Nephron (organoid): Measurements from ENCODE around the gene EXTL2.

Experiments used
- H3K27ac Mint-ChIP-seq, 3 experiments: 2 replicates each; pipeline ENCODE4 v1.8.0; 2020; ENCODE audit warnings: mixed read lengths in 3 of 3, mild to moderate bottlenecking in 2 of 3, moderate library complexity in 1 of 3
- H3K27me3 Mint-ChIP-seq: 2 replicates; pipeline ENCODE4 v1.8.0; 2021; ENCODE audit warnings: low read depth, mild to moderate bottlenecking, moderate library complexity, mixed read lengths
- H3K36me3 Mint-ChIP-seq: 2 replicates; pipeline ENCODE4 v1.8.0; 2020; ENCODE audit warnings: low read depth, mixed read lengths
- H3K4me1 Mint-ChIP-seq: 2 replicates; pipeline ENCODE4 v1.8.0; 2020; ENCODE audit warnings: mixed read lengths
- H3K4me3 Mint-ChIP-seq, 3 experiments: 2 replicates each; pipeline ENCODE4 v1.8.0; 2020; ENCODE audit warnings: mild to moderate bottlenecking in 3 of 3, mixed read lengths in 3 of 3, moderate library complexity in 2 of 3
- H3K9me3 Mint-ChIP-seq: 2 replicates; pipeline ENCODE4 v1.8.0; 2020; ENCODE audit warnings: mixed read lengths
- TF ChIP-seq, protein P1 (sequence below), 3 experiments: fragments of 200-600 bp; sonication (generic); IDR thresholded peaks; one replicate each; pipeline ENCODE4 v1.5.0; 2021; ENCODE audit warnings: antibody characterized with exemption in 3 of 3; ENCODE audit not compliant: unreplicated experiment in 3 of 3

Gene EXTL2

GRCh38 chr1:100883963-100884362, 10.7 kb downstream of the EXTL2 start:
- no peak overlapping the region for H3K27ac Mint-ChIP-seq
- no peaks in the 10 kb centered on the region for H3K4me1 Mint-ChIP-seq
- H3K4me3 Mint-ChIP-seq: no peak overlapping the region
- TF ChIP-seq, protein P1, sequence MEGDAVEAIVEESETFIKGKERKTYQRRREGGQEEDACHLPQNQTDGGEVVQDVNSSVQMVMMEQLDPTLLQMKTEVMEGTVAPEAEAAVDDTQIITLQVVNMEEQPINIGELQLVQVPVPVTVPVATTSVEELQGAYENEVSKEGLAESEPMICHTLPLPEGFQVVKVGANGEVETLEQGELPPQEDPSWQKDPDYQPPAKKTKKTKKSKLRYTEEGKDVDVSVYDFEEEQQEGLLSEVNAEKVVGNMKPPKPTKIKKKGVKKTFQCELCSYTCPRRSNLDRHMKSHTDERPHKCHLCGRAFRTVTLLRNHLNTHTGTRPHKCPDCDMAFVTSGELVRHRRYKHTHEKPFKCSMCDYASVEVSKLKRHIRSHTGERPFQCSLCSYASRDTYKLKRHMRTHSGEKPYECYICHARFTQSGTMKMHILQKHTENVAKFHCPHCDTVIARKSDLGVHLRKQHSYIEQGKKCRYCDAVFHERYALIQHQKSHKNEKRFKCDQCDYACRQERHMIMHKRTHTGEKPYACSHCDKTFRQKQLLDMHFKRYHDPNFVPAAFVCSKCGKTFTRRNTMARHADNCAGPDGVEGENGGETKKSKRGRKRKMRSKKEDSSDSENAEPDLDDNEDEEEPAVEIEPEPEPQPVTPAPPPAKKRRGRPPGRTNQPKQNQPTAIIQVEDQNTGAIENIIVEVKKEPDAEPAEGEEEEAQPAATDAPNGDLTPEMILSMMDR (IDR thresholded peaks at IDR 0.05; ENCODE audit: unreplicated experiment in 3 of 3): no peak
- peaks cover 54% of the 10 kb centered on the region for H3K36me3 Mint-ChIP-seq
- H3K27me3 Mint-ChIP-seq: no peaks in the 10 kb centered on the region
- peaks cover 4% of the 10 kb centered on the region for H3K9me3 Mint-ChIP-seq

DNA sequence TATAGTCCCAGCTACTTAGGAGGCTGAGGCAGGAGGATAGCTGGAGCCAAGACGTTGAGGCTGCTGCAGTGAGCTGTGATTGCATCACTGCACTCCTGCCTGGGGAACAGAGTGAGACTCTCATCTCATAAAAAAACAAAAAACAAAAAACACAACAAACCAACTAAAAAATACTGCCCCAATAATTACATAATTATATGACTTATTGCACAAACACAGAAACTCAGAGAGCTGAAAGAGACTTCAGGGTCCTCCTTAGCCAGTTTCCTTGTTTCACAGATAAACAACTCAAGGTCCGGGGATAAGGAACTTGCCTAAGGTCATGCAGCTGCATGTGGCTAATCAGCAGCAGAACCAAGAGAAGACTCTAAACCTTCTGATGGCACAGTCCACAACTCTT, 11.9 kb downstream of the EXTL2 start:
- TF ChIP-seq, protein P1 (IDR thresholded peaks at IDR 0.05; ENCODE audit: unreplicated experiment in 3 of 3): no peak
- Mint-ChIP-seq H3K9me3 (no peaks in the 10 kb centered on the region), H3K4me1 (no peaks in the 10 kb centered on the region), H3K36me3 (peaks cover 51% of the 10 kb centered on the region), H3K4me3 (no peak overlapping the region), H3K27me3 (no peaks in the 10 kb centered on the region), H3K27ac (no peak overlapping the region)

GRCh38 chr1:100881687-100882086, 13.0 kb downstream of the EXTL2 start:
- no peaks in the 10 kb centered on the region for H3K27me3 Mint-ChIP-seq
- TF ChIP-seq, protein P1 (IDR thresholded peaks at IDR 0.05; ENCODE audit: unreplicated experiment in 3 of 3): no peak
- no peaks in the 10 kb centered on the region for H3K4me1 Mint-ChIP-seq
- H3K9me3 Mint-ChIP-seq: no peaks in the 10 kb centered on the region
- no peak overlapping the region for H3K4me3 Mint-ChIP-seq
- H3K36me3 Mint-ChIP-seq: peaks cover 43% of the 10 kb centered on the region
- H3K27ac Mint-ChIP-seq: no peak overlapping the region

DNA sequence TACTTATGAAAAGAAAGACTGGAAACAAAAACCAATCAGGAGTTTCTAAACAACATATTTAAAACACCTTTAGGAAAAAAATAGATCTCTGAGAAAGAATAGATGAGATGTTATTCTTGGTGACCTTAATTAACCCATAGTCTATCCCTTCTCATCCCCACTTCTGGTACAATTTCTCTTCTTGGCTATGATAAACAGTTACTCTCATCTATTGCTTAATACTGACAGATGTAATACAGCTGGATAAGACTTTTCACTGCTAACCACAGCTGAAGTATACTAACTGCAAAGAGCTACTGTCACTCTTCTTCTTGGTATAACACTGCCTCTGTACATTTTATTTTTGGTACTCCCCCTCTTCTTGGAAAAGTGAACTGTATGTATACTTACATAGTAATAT, 15.2 kb downstream of the EXTL2 start:
- H3K27ac Mint-ChIP-seq: no peak overlapping the region
- peaks cover 2% of the 10 kb centered on the region for H3K4me1 Mint-ChIP-seq
- H3K4me3 Mint-ChIP-seq: no peak overlapping the region
- H3K27me3 Mint-ChIP-seq: no peaks in the 10 kb centered on the region
- peaks cover 38% of the 10 kb centered on the region for H3K36me3 Mint-ChIP-seq
- TF ChIP-seq, protein P1 (IDR thresholded peaks at IDR 0.05; ENCODE audit: unreplicated experiment in 3 of 3): no peak
- H3K9me3 Mint-ChIP-seq: no peaks in the 10 kb centered on the region

DNA sequence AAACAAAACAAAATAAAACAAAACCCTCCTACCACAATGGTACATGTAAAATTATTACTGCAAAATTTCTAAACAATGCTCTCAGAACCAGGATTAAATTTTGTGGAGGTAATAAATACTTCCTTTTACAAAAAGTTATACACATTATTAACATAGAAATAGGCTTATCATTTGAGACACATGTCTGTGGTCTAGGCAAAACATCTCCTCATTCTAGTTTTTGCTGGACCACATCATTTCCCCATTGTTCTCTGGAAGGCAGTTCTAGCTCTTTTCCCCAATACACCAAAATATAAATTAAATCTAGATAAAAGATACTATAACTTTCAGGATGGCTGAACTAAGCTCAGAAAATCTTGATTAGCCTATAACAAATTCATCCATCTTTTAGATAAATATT, 18.4 kb downstream of the EXTL2 start:
- Mint-ChIP-seq H3K36me3 (peaks cover 36% of the 10 kb centered on the region), H3K4me3 (no peak overlapping the region), H3K27me3 (no peaks in the 10 kb centered on the region), H3K9me3 (no peaks in the 10 kb centered on the region), H3K27ac (no peak overlapping the region), H3K4me1 (peaks cover 15% of the 10 kb centered on the region)
- TF ChIP-seq, protein P1 (IDR thresholded peaks at IDR 0.05; ENCODE audit: unreplicated experiment in 3 of 3): no peak

DNA sequence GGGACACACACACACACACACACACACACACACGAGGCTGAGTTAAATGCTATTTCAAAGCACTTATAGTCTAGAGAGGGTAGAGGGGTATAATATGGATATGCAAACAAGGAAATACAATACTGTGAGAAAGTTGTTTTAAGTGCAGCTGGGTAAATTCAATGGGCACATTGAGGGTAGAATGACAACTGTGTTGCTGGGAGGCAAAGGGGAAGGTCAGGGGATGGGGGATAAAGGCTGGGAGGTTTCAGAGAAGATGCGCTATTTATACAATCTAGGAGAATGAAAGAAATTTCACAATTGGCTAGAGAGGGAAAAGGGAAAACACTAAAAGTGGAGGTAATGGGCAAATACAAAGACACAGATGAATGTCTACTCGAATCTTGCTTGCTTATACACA, 19.4 kb downstream of the EXTL2 start:
- TF ChIP-seq, protein P1 (IDR thresholded peaks at IDR 0.05; ENCODE audit: unreplicated experiment in 3 of 3): no peak
- Mint-ChIP-seq H3K9me3 (no peaks in the 10 kb centered on the region), H3K4me1 (peaks cover 15% of the 10 kb centered on the region), H3K36me3 (peaks cover 36% of the 10 kb centered on the region), H3K4me3 (no peak overlapping the region), H3K27ac (no peak overlapping the region), H3K27me3 (no peaks in the 10 kb centered on the region)
